HG02571 (cell line): Measurements from ENCODE around the gene VWCE.

ENCODE experiments used
- ATAC-seq: cut with Tn5 transposase; IDR thresholded peaks from one replicate; pipeline ENCODE4 v1.9.1; 2021; ENCODE audit warnings: mild to moderate bottlenecking, moderate library complexity; ENCODE audit not compliant: unreplicated experiment

Gene VWCE

GRCh38 chr11:61328351-61328750 is 33.2 kb upstream of the VWCE start:
- ATAC-seq: no peak

- ATAC-seq: no peak
These were observed 32.6 kb upstream of the VWCE start for GRCh38 chr11:61327669-61328071.

- no peak for ATAC-seq
These were observed 30.7 kb upstream of the VWCE start for GRCh38 chr11:61325649-61326414.

- ATAC-seq: no peak
These were observed 20.1 kb upstream of the VWCE start for GRCh38 chr11:61315260-61315659.

- ATAC-seq: no peak
These were observed 15.6 kb upstream of the VWCE start for GRCh38 chr11:61310749-61311148.

GRCh38 chr11:61309739-61310138 is 14.6 kb upstream of the VWCE start:
- ATAC-seq: no peak

GRCh38 chr11:61309141-61309540 is 14.0 kb upstream of the VWCE start:
- ATAC-seq: no peak

- no peak for ATAC-seq
These were observed 12.2 kb upstream of the VWCE start for GRCh38 chr11:61307354-61307753.

- no peak for ATAC-seq
These were observed 11.1 kb upstream of the VWCE start for GRCh38 chr11:61306221-61306620.

- no peak for ATAC-seq
These were observed 10.3 kb upstream of the VWCE start for GRCh38 chr11:61305417-61305816.

- ATAC-seq: no peak
These were observed 8.6 kb upstream of the VWCE start for GRCh38 chr11:61303725-61304124.

- ATAC-seq: no peak
These were observed 7.4 kb upstream of the VWCE start for GRCh38 chr11:61302550-61302949.

- ATAC-seq: no peak
These were observed 3.6 kb upstream of the VWCE start for GRCh38 chr11:61298663-61299244.

- no peak for ATAC-seq
These were observed 2.6 kb upstream of the VWCE start for GRCh38 chr11:61297746-61298145.

GRCh38 chr11:61297341-61297740 is 2.2 kb upstream of the VWCE start:
- no peak for ATAC-seq

GRCh38 chr11:61295596-61295926 is 445 bp upstream of the VWCE start:
- ATAC-seq: no peak

- peak; percentile 39 for ATAC-seq
These were observed 1.0 kb downstream of the VWCE start for GRCh38 chr11:61293867-61294716.

- no peak for ATAC-seq
These were observed 2.8 kb downstream of the VWCE start for GRCh38 chr11:61292356-61292755.

- ATAC-seq: no peak
These were observed 4.0 kb downstream of the VWCE start for GRCh38 chr11:61290905-61291690.

GRCh38 chr11:61287338-61287977 is 7.7 kb downstream of the VWCE start:
- ATAC-seq: no peak

- no peak for ATAC-seq
These were observed 11.5 kb downstream of the VWCE start for GRCh38 chr11:61283613-61284012.
